NCI-H524 treated with DMSO at 0.1 percent for 48 hours (cell line): Measurements from ENCODE around the gene CYP3A4.
"Not testable (repeated sequence)": the region's sequence is repeated elsewhere in the genome, so short reads cannot be mapped to it uniquely, and the experiment has no call there.

Experiments
- DNase-seq: peaks from one replicate; lab custom pipeline; 2025; lab: John Stamatoyannopoulos, UW

CYP3A4 gene

GRCh38 chr7:99792967-99793366 is 9.0 kb upstream of the CYP3A4 start:
- no peak for DNase-seq

GRCh38 chr7:99791667-99792369 is 7.8 kb upstream of the CYP3A4 start:
- DNase-seq = no peak

- DNase-seq = no peak
Observed at GRCh38 chr7:99791021-99791420, 7.0 kb upstream of the CYP3A4 start.

- DNase-seq = no peak
Observed at GRCh38 chr7:99790407-99790806, 6.4 kb upstream of the CYP3A4 start.

- no peak for DNase-seq
Observed at GRCh38 chr7:99789441-99790070, 5.6 kb upstream of the CYP3A4 start.

GRCh38 chr7:99788554-99788953 is 4.6 kb upstream of the CYP3A4 start:
- no peak for DNase-seq

- no peak for DNase-seq
Observed at GRCh38 chr7:99786726-99787335, 2.8 kb upstream of the CYP3A4 start.

GRCh38 chr7:99785654-99786053 is 1.7 kb upstream of the CYP3A4 start:
- DNase-seq = not testable (repeated sequence)

- DNase-seq = no peak
Observed at GRCh38 chr7:99782012-99782953, 1.7 kb downstream of the CYP3A4 start.

GRCh38 chr7:99780588-99780987 is 3.4 kb downstream of the CYP3A4 start:
- DNase-seq = no peak

GRCh38 chr7:99779949-99780348 is 4.0 kb downstream of the CYP3A4 start:
- no peak for DNase-seq

- no peak for DNase-seq
Observed at GRCh38 chr7:99778880-99779279, 5.1 kb downstream of the CYP3A4 start.

GRCh38 chr7:99773395-99773794 is 10.6 kb downstream of the CYP3A4 start:
- not testable (repeated sequence) for DNase-seq

- DNase-seq = no peak
Observed at GRCh38 chr7:99772565-99772964, 11.4 kb downstream of the CYP3A4 start.

GRCh38 chr7:99769494-99769893 is 14.5 kb downstream of the CYP3A4 start:
- DNase-seq = not testable (repeated sequence)

- DNase-seq = no peak
Observed at GRCh38 chr7:99768471-99768870, 15.5 kb downstream of the CYP3A4 start.

- DNase-seq = no peak
Observed at GRCh38 chr7:99767662-99768061, 16.3 kb downstream of the CYP3A4 start.

- no peak for DNase-seq
Observed at GRCh38 chr7:99766484-99767099, 17.4 kb downstream of the CYP3A4 start.

GRCh38 chr7:99764478-99764877 is 19.5 kb downstream of the CYP3A4 start:
- no peak for DNase-seq

GRCh38 chr7:99762680-99763327 is 21.2 kb downstream of the CYP3A4 start:
- no peak for DNase-seq

GRCh38 chr7:99755085-99755484 is 28.9 kb downstream of the CYP3A4 start:
- DNase-seq = no peak
